ENCODE data around the gene DEK. TPM values are rescaled to one million over a fixed set of nuclear protein-coding genes. Genes with fewer than 3 reads are reported as not detected.

Gene DEK
- total RNA-seq, 1 experiment from 2014 or later: 148 TPM

GRCh38 chr6:18263418-18264218 lies 712 bp downstream of the DEK start:
- Mint-ChIP-seq H3K4me3 (ENCODE audit: unreplicated experiment) (peak overlapping the region; percentile 96), H3K36me3 (ENCODE audit: insufficient read depth, unreplicated experiment) (peaks cover 12% of the 10 kb centered on the region), H3K4me1 (ENCODE audit: insufficient read depth, unreplicated experiment) (peaks cover 36% of the 10 kb centered on the region), H3K27me3 (ENCODE audit: insufficient read depth, unreplicated experiment) (no peaks in the 10 kb centered on the region), H3K9me3 (ENCODE audit: unreplicated experiment) (no peaks in the 10 kb centered on the region), H3K27ac (ENCODE audit: low read depth, unreplicated experiment) (peak overlapping the region; percentile 81)
- BruUV-seq (replicated peaks): TSS peak; percentile 67
- POLR2A ChIA-PET: interaction anchor here (0.6 to 6.0 kb wide), 22 partner anchors 9 to 399 kb away, joined by 3 to 65 read pairs (median 4); partner anchors contain the start of genes KDM1B, KIF13A and RNF144B
- DNase-seq (ENCODE audit: unreplicated experiment): peak; percentile 27
- intact Hi-C loops (cut with micrococcal nuclease): loop anchor here (1.0 to 5.0 kb wide), 4 partner anchors 109 to 276 kb away; partner anchors contain the start of genes KDM1B, KIF13A, RNF144B and TPMT
- CTCF ChIA-PET: interaction anchor here (0.7 kb wide), 1 partner anchor 242 kb away, joined by 3 read pairs; no protein-coding TSS in a partner anchor
- TF ChIP-seq CTCF (IDR thresholded peaks at IDR 0.05; ENCODE audit: unreplicated experiment): no peak

GRCh38 chr6:18262702-18263417 lies 1.5 kb downstream of the DEK start:
- intact Hi-C loops (cut with micrococcal nuclease): loop anchor here (5.0 kb wide), 2 partner anchors 124 to 276 kb away; partner anchors contain the start of genes KIF13A and RNF144B
- ChIA-PET POLR2A (interaction anchor here (0.9 to 6.0 kb wide), 12 partner anchors 9 to 276 kb away, joined by 3 to 65 read pairs (median 3); partner anchors contain the start of gene RNF144B), CTCF (interaction anchor here (0.9 to 1.4 kb wide), 3 partner anchors 22 to 240 kb away, joined by 3 to 4 read pairs (median 4); no protein-coding TSS in a partner anchor)
- Mint-ChIP-seq H3K36me3 (ENCODE audit: insufficient read depth, unreplicated experiment) (peaks cover 17% of the 10 kb centered on the region), H3K27ac (ENCODE audit: low read depth, unreplicated experiment) (peak overlapping the region; percentile 81), H3K27me3 (ENCODE audit: insufficient read depth, unreplicated experiment) (no peaks in the 10 kb centered on the region), H3K9me3 (ENCODE audit: unreplicated experiment) (no peaks in the 10 kb centered on the region), H3K4me1 (ENCODE audit: insufficient read depth, unreplicated experiment) (peaks cover 36% of the 10 kb centered on the region), H3K4me3 (ENCODE audit: unreplicated experiment) (peak overlapping the region; percentile 96)
- peak; percentile 34 for DNase-seq (ENCODE audit: unreplicated experiment)
- BruUV-seq (replicated peaks): no TSS peak
- no peak for TF ChIP-seq CTCF (IDR thresholded peaks at IDR 0.05; ENCODE audit: unreplicated experiment)

GRCh38 chr6:18261877-18262276 lies 2.5 kb downstream of the DEK start:
- CTCF ChIA-PET: interaction anchor here (0.9 to 1.4 kb wide), 2 partner anchors 21 to 52 kb away, joined by 3 to 4 read pairs; no protein-coding TSS in a partner anchor
- DNase-seq (ENCODE audit: unreplicated experiment): no peak
- no peak for TF ChIP-seq CTCF (IDR thresholded peaks at IDR 0.05; ENCODE audit: unreplicated experiment)
- H3K27ac Mint-ChIP-seq (ENCODE audit: low read depth, unreplicated experiment): peak overlapping the region; percentile 81
- no peaks in the 10 kb centered on the region for H3K9me3 Mint-ChIP-seq (ENCODE audit: unreplicated experiment)
- no peaks in the 10 kb centered on the region for H3K27me3 Mint-ChIP-seq (ENCODE audit: insufficient read depth, unreplicated experiment)
- no TSS peak for BruUV-seq (replicated peaks)
- peaks cover 36% of the 10 kb centered on the region for H3K4me1 Mint-ChIP-seq (ENCODE audit: insufficient read depth, unreplicated experiment)
- POLR2A ChIA-PET: interaction anchor here (1.0 to 6.0 kb wide), 5 partner anchors 15 to 126 kb away, joined by 3 to 65 read pairs (median 40); partner anchors contain the start of gene RNF144B
- peak overlapping the region; percentile 96 for H3K4me3 Mint-ChIP-seq (ENCODE audit: unreplicated experiment)
- H3K36me3 Mint-ChIP-seq (ENCODE audit: insufficient read depth, unreplicated experiment): peaks cover 27% of the 10 kb centered on the region
- intact Hi-C loops (cut with micrococcal nuclease): loop anchor here (5.0 kb wide), 2 partner anchors 125 to 275 kb away; partner anchors contain the start of genes KIF13A and RNF144B

Measured in MCF 10A (cell line).